ENCODE results near the gene NEK6.

NEK6 gene

GRCh38 chr9:124337562-124337961 lies 79.8 kb downstream of the NEK6 start:
- no peak overlapping the region for H3K4me3 ChIP-seq (ENCODE audit: low read length)
- no peak overlapping the region for H3K27ac ChIP-seq (ENCODE audit: low read depth, low read length)
- H3K36me3 ChIP-seq (ENCODE audit: control insufficient read depth, low read length): no peaks in the 10 kb centered on the region
- H3K9me2 ChIP-seq (replicated peaks; ENCODE audit: control insufficient read depth, low read length): no peaks in the 10 kb centered on the region
- no peaks in the 10 kb centered on the region for H3K9me3 ChIP-seq (ENCODE audit: control insufficient read depth, insufficient read depth, low read length)
- no peaks in the 10 kb centered on the region for H4K20me1 ChIP-seq (ENCODE audit: control insufficient read depth, insufficient read depth, low read depth, low read length)
- no peak overlapping the region for H3K4me2 ChIP-seq (ENCODE audit: low read length)
- no peaks in the 10 kb centered on the region for H3K4me1 ChIP-seq (ENCODE audit: control insufficient read depth, low read length)
- no peaks in the 10 kb centered on the region for H3F3A ChIP-seq (ENCODE audit: control insufficient read depth, insufficient read depth)
- TF ChIP-seq CTCF (IDR thresholded peaks at IDR 0.05; ENCODE audit: low read depth, low read length, poor library complexity, severe bottlenecking) (no peak), EZH2phosphoT487 (IDR thresholded peaks at IDR 0.05; ENCODE audit: borderline replicate concordance, low read length) (no peak)
- H3K27me3 ChIP-seq (ENCODE audit: control insufficient read depth, low read length): no peaks in the 10 kb centered on the region
- H3K79me2 ChIP-seq (ENCODE audit: control insufficient read depth, low read length): no peaks in the 10 kb centered on the region

- no peaks in the 10 kb centered on the region for H3K27me3 ChIP-seq (ENCODE audit: control insufficient read depth, low read length)
- H3K4me1 ChIP-seq (ENCODE audit: control insufficient read depth, low read length): no peaks in the 10 kb centered on the region
- no peak overlapping the region for H3K27ac ChIP-seq (ENCODE audit: low read depth, low read length)
- TF ChIP-seq CTCF (IDR thresholded peaks at IDR 0.05; ENCODE audit: low read depth, low read length, poor library complexity, severe bottlenecking) (no peak), EZH2phosphoT487 (IDR thresholded peaks at IDR 0.05; ENCODE audit: borderline replicate concordance, low read length) (no peak)
- no peak overlapping the region for H3K4me3 ChIP-seq (ENCODE audit: low read length)
- no peaks in the 10 kb centered on the region for H3F3A ChIP-seq (ENCODE audit: control insufficient read depth, insufficient read depth)
- H3K9me3 ChIP-seq (ENCODE audit: control insufficient read depth, insufficient read depth, low read length): no peaks in the 10 kb centered on the region
- no peaks in the 10 kb centered on the region for H3K79me2 ChIP-seq (ENCODE audit: control insufficient read depth, low read length)
- H3K4me2 ChIP-seq (ENCODE audit: low read length): no peak overlapping the region
- H4K20me1 ChIP-seq (ENCODE audit: control insufficient read depth, insufficient read depth, low read depth, low read length): no peaks in the 10 kb centered on the region
- H3K36me3 ChIP-seq (ENCODE audit: control insufficient read depth, low read length): no peaks in the 10 kb centered on the region
- no peaks in the 10 kb centered on the region for H3K9me2 ChIP-seq (replicated peaks; ENCODE audit: control insufficient read depth, low read length)
Measured at GRCh38 chr9:124339603-124340146, 81.9 kb downstream of the NEK6 start.

GRCh38 chr9:124340219-124341069 lies 82.7 kb downstream of the NEK6 start:
- H3K9me3 ChIP-seq (ENCODE audit: control insufficient read depth, insufficient read depth, low read length): no peaks in the 10 kb centered on the region
- no peaks in the 10 kb centered on the region for H3F3A ChIP-seq (ENCODE audit: control insufficient read depth, insufficient read depth)
- H4K20me1 ChIP-seq (ENCODE audit: control insufficient read depth, insufficient read depth, low read depth, low read length): no peaks in the 10 kb centered on the region
- no peaks in the 10 kb centered on the region for H3K9me2 ChIP-seq (replicated peaks; ENCODE audit: control insufficient read depth, low read length)
- no peak overlapping the region for H3K4me3 ChIP-seq (ENCODE audit: low read length)
- no peaks in the 10 kb centered on the region for H3K27me3 ChIP-seq (ENCODE audit: control insufficient read depth, low read length)
- no peak overlapping the region for H3K27ac ChIP-seq (ENCODE audit: low read depth, low read length)
- H3K4me1 ChIP-seq (ENCODE audit: control insufficient read depth, low read length): no peaks in the 10 kb centered on the region
- no peaks in the 10 kb centered on the region for H3K36me3 ChIP-seq (ENCODE audit: control insufficient read depth, low read length)
- TF ChIP-seq CTCF (IDR thresholded peaks at IDR 0.05; ENCODE audit: low read depth, low read length, poor library complexity, severe bottlenecking): no peak
- no peak for TF ChIP-seq EZH2phosphoT487 (IDR thresholded peaks at IDR 0.05; ENCODE audit: borderline replicate concordance, low read length)
- H3K4me2 ChIP-seq (ENCODE audit: low read length): no peak overlapping the region
- no peaks in the 10 kb centered on the region for H3K79me2 ChIP-seq (ENCODE audit: control insufficient read depth, low read length)
